HG02943 (cell line): ENCODE results near the gene ARHGAP28.
"Not testable (repeated sequence)": the region's sequence is repeated elsewhere in the genome, so short reads cannot be mapped to it uniquely, and the experiment has no call there.

Experiments
- ATAC-seq: cut with Tn5 transposase; IDR thresholded peaks from one replicate; pipeline ENCODE4 v1.9.1; 2021; ENCODE audit warnings: mild to moderate bottlenecking, low read depth, moderate library complexity; ENCODE audit not compliant: unreplicated experiment

ARHGAP28 gene

DNA sequence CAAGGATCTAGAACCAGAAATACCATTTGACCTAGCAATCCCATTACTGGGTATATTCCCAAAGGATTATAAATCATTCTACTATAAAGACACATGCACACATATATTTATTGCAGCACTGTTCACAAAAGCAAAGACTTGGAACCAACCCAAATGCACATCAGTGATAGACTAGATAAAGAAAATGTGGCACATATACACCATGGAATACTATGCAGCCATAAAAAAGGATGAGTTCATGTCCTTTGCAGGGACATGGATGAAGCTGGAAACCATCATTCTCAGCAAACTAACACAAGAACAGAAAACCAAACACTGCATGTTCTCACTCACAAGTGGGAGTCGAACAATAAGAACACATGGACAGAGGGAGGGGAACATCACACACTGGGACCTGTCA, 70.8 kb downstream of the ARHGAP28 start:
- ATAC-seq = not testable (repeated sequence)

DNA sequence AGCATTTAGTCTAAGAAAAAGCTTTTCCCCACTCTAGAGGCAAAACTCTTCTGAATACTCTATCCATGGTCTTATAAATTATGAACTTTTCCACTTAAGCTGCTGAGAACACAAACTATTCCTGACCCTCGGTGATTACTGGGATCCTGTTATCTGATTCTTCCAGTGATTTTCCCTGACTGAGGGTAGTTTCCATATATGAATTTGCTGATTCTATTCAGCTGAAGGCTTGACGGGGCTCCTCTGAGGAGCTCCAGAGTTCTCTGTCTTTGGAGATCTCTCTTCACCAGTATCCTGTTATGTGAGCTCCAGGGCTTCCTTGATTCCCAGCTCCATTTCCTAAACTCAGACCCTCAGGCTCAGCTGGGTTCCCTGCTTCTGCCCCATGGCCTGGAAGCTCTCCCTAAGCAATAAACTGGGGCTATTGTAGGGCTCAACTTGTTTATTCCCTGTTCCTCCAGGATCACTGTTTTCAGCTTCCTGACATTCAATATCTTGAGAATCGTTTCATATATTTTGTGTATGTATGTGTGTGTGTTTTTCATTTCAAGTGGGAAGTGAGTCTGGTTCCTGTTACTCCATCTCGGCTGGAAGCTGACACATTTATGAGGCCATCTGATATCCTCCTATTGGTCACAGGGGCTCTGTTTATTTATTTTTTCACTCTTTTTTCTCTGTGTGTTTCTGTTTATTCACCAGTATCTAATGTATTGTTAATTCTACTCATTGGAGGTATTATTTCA, 78.2 kb downstream of the ARHGAP28 start:
- ATAC-seq = no peak

DNA sequence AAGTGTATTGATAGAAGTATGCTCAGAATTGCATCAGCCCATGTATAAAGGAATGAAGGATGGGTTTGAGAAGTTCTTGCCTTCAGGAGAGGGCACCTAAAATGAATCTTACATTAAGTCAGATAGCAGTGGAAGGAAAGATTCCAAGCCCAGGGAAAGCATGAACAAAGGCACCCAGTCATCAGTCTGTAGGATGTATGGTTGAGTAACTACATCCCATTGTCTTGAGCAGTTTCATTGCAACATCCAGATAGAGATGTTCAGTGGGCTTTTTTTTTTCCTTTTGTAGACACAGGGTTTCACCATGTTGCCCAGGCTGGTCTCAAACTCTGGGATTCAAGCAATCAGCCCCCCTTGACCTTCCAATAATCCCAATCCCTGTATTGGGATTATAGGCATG, 80.7 kb downstream of the ARHGAP28 start:
- no peak for ATAC-seq

DNA sequence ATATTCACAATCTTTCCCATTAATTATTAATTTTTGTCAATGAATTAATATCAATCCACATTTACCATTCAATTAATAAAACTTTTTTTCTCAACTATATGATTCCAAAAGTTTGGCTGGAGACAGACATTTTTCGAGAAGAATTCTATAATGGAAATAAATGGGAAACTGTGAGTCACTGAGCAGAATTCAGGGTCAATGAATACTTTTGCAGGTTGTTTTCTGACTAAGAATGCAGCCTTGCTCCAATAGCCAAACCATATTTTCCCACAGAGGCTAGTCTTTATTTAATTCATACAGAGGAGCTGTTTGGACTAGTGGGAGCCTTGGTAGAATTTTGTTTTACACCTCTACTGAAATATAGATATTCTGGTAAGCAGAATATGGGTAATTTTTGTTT, 82.3 kb downstream of the ARHGAP28 start:
- ATAC-seq = no peak

DNA sequence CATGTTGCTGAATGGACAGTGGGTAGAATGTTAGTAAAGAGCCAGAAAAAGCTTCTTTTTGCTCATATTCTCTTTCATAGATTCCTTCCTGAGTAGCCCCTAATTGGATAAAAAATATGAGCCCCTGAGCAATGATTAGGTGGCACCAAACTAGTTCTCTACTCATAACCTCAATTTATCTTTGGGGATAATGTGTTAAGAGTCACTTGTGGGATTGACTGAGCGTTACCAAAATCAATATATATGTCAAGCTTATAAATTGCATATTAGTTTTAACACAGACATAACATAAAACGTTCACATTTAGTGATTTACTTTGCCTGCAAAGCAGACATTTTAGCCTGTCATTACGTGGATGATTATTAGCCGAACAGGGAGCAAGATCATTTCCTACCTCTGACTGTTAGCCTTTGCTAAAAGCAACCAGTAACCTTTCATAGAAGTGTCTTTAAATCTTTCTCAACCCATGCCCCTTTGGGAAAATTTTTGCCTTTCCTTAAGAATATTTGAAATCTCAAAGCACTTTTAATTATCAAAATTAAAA, 85.4 kb downstream of the ARHGAP28 start:
- no peak for ATAC-seq

DNA sequence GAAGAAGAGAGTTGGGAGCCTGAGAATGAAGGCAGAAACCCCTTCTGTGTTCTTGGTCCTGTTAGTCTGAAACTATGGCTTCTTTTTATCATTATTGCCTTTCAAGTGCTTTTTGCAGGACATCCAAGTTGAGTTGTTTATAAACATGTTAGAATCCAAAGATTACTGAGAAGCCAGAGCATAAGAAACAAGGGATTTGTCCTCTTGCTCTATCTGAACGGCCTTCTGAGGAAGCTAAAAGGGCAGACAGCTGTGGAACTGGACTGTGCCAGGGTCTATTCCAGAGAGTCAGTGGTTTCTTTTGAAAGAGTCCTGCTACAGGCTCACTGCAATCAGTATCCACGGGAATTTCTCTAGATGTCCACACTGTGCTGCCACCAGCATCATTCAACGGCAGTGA, 86.6 kb downstream of the ARHGAP28 start:
- no peak for ATAC-seq

DNA sequence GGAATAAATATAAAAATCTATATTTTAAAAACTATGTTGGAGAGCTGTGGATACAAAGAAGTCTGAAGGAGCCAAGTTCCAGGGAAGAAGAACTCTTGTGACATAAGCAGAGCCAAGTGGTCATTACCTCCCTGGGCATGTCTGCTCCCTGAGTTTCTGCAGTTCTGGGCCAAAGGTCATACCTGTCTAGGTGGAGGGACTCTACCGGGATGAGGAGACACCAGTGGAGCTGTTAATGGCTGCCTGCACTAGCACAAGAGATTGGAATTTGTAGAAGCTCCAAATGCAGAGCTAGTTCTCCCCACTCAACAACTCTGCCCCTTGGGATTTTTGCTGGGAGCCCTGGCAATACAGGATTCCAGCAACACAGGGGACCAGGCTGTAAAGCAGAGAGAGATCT, 89.8 kb downstream of the ARHGAP28 start:
- no peak for ATAC-seq

DNA sequence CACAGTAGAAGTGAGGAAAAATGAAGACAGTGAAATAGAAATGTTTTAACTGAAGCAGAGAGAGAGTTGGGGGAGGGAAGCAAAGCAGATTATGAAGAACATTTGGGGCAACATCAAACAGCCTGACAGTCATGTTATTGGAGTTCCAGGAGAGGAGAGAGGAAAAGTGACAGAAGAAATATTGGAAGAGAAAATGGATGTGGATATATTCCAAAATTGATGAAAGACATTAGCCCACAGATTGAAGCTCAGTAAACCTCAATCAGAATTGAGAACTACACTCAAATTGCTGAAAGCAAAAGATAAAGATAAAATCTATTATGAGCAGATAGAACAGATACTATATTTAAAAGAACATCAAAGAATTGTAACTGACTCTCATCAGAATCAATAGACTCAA, 90.8 kb downstream of the ARHGAP28 start:
- ATAC-seq = no peak

DNA sequence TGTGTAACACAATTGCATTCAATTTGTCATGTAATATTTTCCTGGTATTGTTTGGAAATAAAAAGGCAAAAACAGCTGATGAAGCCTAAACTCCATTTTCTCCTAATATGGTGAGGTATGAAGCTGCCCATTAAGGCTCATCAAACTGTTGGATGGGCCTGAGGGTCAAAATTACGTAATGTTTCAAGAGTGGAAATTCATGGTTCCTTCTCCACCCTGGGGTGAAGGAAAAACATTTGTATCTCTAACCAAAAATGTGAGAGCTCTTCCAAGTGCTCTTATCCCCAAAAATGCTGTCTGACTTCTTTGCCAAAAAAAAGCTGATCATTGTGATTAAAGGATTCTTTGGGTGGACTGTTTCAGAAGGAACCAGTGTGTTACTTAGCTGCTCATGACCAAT, 91.8 kb downstream of the ARHGAP28 start:
- no peak for ATAC-seq

DNA sequence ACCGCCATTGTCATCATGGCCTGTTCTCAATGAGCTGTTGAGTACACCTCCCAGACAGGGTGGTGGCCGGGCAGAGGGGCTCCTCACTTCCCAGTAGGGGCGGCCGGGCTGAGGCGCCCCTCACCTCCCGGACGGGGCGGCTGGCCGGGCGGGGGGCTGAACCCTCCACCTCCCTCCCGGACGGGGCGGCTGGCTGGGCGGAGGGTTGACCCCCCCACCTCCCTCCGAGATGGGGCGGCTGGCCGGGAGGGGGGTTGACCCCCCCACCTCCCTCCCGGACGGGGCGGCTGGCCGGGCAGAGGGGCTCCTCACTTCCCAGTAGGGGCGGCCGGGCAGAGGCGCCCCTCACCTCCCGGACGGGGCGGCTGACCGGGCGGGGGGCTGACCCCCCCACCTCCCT, 97.6 kb downstream of the ARHGAP28 start:
- not testable (repeated sequence) for ATAC-seq

DNA sequence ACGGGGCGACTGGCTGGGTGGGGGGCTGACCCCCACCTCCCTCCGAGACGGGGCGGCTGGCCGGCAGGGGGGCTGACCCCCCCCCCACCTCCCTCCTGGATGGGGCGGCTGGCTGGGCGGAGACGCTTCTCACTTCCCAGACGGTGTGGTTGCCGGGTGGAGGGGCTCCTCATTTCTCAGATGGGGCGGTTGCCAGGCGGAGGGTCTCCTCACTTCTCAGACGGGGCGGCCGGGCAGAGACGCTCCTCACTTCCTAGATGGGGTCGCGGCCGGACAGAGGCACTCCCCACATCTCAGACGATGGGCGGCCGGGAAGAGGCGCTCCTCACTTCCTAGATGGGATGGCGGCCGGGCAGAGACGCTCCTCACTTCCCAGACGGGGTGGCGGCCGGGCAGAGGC, 98.0 kb downstream of the ARHGAP28 start:
- ATAC-seq = not testable (repeated sequence)

DNA sequence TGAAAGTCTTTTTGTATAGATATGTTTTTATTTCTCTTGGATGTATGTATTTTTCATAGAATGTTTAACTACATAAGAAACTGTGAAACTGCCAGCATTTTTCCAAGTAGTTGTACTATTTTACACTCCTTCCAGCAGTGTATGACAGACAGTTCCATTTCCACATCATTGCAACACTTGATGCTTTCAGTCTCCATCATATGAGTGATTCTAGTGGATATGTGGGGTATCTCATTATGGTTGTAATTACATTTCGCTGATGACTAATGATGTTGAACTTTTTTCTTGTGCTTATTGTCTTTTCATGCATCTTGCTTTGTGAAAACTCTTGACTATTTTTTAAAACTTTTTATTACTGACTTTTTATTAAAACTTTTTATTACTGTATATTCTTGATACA, 101.4 kb downstream of the ARHGAP28 start:
- no peak for ATAC-seq

DNA sequence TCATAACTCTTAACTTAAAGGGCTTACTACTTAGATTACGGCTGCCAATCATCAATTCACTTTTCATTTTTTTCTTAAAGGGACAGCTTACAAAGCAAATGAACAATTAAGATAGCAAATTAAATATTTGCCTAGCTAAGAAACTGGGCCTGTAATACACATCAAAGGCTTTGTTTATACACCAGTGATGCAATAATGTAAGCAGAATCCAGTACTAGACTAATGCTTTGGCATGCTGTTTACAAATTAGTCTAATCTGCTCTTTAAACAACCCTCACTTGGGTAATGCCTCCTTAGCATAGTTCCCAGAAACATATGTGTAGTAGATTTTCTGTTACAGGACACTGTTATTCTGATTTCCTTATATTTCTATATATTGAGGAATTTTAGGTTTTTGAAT, 105.8 kb downstream of the ARHGAP28 start:
- no peak for ATAC-seq

DNA sequence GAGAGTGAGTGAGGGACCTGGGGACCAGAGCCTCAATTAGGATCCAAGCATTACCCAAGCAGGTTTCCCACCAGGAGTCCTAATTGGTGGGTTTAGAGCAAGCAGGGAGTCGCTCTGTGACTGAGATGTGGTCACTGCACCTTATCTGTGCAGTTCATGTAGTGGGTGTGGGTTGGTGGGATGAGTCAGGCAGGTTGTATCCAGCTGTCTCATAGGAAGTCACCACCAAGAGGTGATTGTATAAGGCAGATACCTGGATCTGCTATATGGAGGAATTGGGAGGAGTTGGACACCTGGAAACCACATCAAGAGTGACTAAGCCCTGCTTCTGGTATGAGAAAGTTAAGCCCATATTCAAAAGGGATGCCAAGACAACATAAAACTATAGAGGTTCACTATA, 106.8 kb downstream of the ARHGAP28 start:
- ATAC-seq = no peak

DNA sequence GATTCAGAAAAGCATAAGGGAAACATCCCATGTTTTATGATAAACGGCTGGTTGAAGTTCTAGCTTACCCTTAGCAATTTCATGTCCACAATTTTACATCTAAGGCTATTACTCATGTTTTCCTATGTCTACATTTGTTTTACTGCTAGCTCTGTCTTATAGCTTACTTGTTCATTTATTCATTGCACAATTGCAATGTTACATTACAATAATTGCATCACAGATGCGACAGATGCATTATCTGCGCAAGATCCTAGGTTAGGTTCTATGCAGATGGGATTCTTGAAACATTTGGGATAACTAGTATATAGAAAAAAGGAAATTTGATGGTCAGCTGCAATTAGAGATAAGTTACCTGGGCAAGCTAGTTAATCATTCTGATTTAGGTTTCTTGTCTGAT, 108.4 kb downstream of the ARHGAP28 start:
- ATAC-seq = no peak

DNA sequence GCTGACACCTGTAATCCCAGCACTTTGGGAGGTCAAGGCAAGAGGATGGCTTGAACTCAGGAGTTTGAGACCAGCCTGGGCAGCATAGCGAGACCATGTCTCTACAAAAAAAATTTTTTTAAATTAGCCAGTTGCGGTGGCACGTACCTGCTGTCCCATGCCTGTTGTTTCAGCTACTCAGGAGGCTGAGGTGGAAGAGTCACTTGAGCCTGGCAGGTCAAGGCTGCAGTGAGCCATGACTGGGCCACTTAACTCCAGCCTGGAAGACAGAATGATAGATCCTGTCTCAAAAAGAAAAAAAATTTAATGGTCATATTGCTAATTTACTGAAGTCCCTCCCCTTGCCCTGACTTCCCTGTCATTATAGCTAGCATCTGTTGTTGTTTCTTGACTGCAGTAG, 112.6 kb downstream of the ARHGAP28 start:
- no peak for ATAC-seq

DNA sequence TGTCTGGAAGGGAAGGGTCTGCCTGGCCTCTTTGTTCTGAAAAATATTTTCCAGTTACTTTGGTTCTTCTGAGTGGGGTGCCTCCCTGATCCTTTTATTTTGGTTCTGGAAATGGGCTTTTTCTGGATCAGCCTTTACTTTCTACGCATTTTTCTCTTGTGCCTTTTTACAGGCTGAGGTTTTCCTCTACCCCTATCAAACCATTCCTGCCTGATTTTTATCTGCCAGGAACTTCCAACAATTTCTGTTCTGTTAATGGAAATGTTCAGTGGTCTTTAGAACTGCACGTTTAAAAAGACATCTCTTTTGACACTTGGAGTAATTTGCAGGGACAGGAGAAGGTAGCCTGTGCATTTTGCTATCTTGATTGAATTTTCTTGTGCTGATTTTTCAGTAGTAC, 113.8 kb downstream of the ARHGAP28 start:
- ATAC-seq = no peak

DNA sequence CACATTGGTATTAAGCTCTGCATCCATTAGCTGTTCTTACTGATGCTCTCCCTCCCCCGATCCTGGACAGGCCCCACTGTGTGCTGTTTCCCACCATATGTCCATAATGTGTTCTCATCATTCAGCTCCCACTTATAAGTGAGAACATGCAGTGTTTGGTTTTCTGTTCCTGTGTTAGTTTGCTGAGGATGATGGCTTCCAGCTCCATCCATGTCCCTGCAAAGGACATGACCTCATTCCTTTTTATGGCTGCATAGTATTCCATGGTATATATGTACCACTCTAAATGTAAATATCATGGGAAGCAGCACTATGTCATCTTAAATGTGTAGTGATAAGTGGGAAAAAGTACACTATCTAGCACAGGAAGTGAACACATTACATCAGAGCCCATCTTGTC, 116.0 kb downstream of the ARHGAP28 start:
- not testable (repeated sequence) for ATAC-seq

DNA sequence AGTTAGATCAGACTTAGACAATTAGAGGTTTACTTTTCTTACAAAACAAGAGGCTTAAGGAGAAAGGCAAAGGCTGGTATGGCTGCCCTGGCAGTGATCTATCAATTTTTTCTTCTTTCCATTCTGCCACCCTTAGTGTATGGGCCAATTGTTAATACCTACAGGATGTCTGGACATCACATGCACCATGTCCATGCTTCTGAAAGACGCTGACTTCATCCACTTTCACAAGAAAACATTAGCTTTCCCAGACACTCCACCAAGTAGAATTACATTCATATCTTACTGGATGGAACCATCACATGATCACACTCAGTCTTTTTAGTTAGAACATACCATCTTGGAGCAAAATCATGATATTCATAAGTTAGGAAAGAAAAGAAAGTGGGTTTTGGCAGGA, 120.9 kb downstream of the ARHGAP28 start:
- ATAC-seq = no peak

DNA sequence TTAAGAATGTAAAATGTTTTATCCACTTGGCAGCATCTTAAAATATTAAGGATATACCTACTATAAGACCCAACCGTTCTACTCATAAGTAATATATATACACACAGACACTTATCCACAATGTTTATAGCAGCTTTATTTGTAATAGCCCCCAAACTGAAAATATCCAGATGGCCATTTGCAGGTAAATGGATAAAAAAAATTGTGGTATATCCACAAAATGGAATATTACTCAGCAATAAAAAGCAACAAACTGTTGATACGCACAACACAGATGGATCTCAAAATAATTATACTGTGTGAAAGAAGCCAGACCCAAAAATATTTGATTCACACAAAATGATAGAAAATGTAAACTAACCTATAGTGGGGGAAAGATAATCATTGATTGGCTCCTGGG, 122.0 kb downstream of the ARHGAP28 start:
- no peak for ATAC-seq

DNA sequence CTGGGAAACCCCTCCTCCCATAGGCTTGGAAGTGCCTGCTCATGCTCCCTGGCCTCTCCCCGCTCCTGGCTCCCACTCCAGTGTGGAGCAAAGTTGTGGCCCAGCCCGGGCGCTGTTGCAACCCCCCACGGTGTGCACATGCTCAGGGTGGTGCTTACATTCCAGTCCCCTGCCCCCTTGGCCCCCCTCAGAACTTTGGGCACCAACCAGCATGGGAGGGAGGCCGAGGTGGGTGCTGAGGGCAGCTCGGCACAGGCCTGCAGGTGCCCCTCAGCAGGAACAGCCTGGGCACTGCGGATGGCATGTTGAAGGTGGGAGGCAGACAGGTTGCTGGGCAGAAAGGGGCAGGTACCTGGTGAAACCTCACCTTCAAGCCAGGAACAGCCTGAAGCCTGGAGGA, 125.3 kb downstream of the ARHGAP28 start:
- no peak for ATAC-seq

DNA sequence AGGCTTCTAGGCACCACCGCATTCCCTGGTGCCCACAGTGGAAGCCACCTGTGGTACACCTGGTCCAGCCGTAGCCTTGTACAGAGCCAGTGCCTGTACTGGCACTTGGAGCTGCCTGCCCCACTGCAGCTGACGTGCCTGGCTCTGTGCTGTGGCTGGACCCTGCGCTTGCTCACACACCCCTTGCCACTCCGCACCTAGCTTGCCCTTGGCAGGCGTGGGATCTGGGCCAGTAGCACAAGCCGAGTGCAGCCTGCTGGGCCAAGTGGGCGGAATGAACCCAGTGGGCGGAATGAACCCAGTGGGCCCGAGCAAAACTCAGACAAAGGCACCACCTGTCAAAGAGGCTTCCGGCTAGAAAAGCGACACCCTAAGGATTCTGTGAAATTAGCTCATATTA, 126.3 kb downstream of the ARHGAP28 start:
- ATAC-seq = no peak

DNA sequence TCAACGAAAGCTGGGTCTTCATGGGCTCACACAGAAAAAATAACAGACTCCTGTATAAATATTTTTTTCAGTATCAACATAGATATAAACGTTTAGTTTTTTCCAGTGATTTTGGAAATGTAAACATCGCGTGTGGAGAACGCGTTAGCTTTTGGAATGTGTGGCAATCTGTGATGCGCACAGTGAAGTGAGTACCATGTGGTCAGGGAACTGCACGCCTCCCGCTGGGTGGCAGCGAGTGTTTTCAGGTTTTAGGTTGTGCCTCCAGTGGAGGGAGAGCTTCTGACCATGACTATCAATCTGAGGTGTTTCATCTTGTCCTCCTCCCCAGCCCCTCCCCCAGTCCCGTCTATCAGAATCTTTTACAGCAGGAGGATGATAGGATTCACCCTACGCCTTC, 127.8 kb downstream of the ARHGAP28 start:
- ATAC-seq = no peak
